KOPT-K1 (cell line): ENCODE measurements around the gene IL18RAP.

Source experiments
- H3K27ac ChIP-seq: fragments of 200-600 bp; sonication (generic); 2 replicates; pipeline ENCODE4 v1.5.1; 2016; ENCODE audit warnings: antibody characterized with exemption, mild to moderate bottlenecking, low read depth, low read length; ENCODE audit not compliant: poor library complexity, severe bottlenecking
- H3K36me3 ChIP-seq: fragments of 200-600 bp; sonication (generic); 2 replicates; pipeline ENCODE4 v1.5.1; 2017; ENCODE audit warnings: antibody characterized with exemption, mild to moderate bottlenecking, low read length, moderate library complexity; ENCODE audit not compliant: insufficient read depth
- H3K9me3 ChIP-seq: fragments of 200-600 bp; sonication (generic); 2 replicates; pipeline ENCODE4 v1.5.1; 2017; ENCODE audit warnings: antibody characterized with exemption, low read length, mild to moderate bottlenecking; ENCODE audit not compliant: insufficient read depth, poor library complexity, severe bottlenecking

IL18RAP gene, protein sequence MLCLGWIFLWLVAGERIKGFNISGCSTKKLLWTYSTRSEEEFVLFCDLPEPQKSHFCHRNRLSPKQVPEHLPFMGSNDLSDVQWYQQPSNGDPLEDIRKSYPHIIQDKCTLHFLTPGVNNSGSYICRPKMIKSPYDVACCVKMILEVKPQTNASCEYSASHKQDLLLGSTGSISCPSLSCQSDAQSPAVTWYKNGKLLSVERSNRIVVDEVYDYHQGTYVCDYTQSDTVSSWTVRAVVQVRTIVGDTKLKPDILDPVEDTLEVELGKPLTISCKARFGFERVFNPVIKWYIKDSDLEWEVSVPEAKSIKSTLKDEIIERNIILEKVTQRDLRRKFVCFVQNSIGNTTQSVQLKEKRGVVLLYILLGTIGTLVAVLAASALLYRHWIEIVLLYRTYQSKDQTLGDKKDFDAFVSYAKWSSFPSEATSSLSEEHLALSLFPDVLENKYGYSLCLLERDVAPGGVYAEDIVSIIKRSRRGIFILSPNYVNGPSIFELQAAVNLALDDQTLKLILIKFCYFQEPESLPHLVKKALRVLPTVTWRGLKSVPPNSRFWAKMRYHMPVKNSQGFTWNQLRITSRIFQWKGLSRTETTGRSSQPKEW

DNA sequence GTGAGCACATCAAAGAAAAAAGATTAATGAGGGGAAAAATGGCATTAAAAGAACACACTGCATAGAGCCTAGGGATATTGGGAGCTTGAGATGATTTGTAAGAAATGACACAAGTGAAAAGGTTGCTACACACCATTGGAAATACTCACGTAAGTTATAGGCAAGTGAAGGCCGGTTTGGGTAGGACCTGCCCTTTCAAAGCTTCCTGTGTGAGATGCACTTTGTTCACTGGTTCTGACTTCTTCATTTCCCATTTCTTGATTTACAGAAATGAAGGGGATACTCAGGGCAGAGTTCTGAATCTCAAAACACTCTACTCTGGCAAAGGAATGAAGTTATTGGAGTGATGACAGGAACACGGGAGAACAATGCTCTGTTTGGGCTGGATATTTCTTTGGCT, at the start of gene IL18RAP:
Gene IL18RAP (plus strand): TSS at position 251 of the 400 bp plus-strand sequence. CDS start 118 bp downstream, at position 369.
- no peaks in the 10 kb centered on the region for H3K9me3 ChIP-seq
- no peak within 1 kb of the TSS for H3K27ac ChIP-seq
- H3K36me3 ChIP-seq: no peaks in the 10 kb centered on the region

DNA sequence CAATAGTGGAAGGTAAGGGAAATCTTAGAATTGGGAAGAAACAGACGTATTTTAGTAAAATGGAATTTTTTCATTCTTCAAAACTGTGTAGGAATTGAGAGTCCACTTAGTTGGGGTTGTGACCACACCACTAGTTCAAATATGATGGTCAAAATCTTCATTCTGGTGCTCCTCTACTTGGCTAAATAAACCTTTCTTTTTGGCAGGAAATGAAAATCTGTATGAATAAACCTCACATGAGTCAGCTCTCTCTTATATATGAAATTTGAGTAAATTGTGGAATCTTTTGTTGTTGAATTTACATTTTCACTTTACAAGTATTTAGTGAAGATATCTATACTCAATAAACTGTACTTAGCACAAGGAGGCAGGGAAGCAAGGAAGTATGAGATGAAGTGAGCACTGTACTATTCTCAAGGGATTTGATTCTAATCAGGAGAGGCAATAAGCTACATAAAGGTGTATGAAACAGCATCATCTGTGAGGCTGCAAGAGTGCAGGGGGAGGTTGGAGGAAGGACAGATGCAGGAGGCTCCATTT, 46.8 kb upstream of the IL18RAP start:
- Histone ChIP-seq H3K36me3 (no peaks in the 10 kb centered on the region), H3K9me3 (no peaks in the 10 kb centered on the region), H3K27ac (no peak overlapping the region)

DNA sequence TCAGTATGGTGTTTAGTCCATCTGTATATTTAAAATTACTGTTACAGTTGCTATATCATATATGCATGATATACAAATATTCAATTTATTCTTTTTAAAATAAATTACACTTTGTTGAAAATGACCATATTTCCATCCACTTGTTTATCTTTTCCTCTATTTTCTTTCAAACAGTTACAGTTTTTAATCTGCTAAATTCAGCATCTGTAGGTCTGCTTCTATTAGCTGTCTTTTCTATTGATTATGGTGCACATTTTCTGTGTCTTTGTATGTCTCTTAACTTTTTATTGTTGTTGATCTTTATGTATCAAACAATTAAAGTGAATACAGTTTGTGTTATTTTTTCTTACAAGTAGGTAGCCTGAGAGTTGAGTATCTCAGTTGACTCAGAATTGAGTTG, 39.2 kb upstream of the IL18RAP start:
- Histone ChIP-seq H3K27ac (no peak overlapping the region), H3K9me3 (peaks cover 22% of the 10 kb centered on the region), H3K36me3 (no peaks in the 10 kb centered on the region)

DNA sequence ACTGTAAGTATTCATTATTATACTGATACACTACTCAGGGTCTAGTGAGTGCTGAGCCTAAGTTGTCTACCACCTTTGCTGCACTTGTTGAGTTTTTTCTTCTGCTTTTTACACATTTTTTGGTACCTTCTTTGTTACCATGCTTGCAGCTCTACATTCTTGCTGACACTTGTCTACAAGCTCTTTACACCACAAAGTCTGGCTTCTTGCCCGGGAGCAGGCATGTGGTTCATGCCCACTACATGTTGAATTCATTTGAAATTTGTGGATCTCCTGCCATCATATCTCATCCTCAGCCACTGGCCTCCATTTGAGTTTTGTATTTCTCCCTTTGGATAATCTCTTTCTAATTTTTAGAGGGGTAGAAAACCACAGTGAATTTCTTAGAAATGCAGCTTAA, 37.4 kb upstream of the IL18RAP start:
- H3K9me3 ChIP-seq: peaks cover 22% of the 10 kb centered on the region
- no peak overlapping the region for H3K27ac ChIP-seq
- H3K36me3 ChIP-seq: no peaks in the 10 kb centered on the region

DNA sequence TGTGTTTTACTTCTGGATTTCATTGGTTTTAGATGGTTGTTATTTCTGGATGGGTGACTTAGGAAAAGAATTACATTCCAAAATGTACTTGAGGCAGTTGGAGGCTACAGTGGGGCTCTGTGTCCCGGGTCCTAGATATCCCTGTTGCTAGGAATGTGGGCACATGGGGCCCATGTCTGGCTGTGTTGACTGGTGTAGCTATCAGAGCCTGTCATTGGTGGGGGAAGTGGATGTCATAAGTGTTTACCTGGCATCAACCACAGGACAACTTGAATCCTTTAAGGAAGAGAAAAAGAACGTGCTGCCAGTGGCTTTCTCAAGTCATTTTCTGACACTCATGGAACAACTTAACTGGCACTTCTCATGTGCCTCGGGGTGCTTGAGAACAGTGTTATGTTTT, 37.0 kb upstream of the IL18RAP start:
- H3K36me3 ChIP-seq: no peaks in the 10 kb centered on the region
- H3K9me3 ChIP-seq: peaks cover 22% of the 10 kb centered on the region
- H3K27ac ChIP-seq: no peak overlapping the region

DNA sequence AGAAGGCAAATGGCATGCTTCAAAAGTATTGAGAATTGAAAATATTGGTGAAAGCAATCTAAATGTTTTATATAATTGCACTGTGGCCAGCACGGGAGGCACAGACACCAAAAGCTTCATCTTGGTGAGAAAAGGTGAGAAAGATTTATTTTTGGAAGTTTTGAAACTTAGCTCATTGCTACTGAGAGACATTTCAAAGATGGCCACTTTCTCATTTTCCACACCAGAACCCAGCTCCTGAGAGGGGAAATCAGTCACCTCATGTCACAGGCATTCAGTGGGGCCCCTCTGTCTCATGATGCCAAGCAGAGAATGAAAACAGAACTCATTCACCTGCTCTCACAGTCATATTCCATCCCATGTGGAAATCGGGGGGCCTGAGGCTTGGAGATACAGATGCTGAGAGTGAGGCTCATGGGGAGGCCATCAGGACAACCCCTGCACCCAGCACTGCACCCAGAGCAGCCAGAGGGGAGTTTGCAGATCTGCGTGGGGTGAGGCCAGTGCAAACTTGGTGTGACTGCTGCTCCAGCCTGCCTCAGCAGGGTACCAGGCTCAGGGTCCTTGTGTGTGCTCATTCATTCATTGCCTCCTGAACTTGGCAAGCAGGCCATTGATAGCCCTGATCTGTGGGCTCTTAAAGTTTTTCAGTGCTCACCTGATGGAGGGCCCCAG, 36.0 kb upstream of the IL18RAP start:
- Histone ChIP-seq H3K27ac (no peak overlapping the region), H3K36me3 (no peaks in the 10 kb centered on the region), H3K9me3 (peaks cover 22% of the 10 kb centered on the region)

DNA sequence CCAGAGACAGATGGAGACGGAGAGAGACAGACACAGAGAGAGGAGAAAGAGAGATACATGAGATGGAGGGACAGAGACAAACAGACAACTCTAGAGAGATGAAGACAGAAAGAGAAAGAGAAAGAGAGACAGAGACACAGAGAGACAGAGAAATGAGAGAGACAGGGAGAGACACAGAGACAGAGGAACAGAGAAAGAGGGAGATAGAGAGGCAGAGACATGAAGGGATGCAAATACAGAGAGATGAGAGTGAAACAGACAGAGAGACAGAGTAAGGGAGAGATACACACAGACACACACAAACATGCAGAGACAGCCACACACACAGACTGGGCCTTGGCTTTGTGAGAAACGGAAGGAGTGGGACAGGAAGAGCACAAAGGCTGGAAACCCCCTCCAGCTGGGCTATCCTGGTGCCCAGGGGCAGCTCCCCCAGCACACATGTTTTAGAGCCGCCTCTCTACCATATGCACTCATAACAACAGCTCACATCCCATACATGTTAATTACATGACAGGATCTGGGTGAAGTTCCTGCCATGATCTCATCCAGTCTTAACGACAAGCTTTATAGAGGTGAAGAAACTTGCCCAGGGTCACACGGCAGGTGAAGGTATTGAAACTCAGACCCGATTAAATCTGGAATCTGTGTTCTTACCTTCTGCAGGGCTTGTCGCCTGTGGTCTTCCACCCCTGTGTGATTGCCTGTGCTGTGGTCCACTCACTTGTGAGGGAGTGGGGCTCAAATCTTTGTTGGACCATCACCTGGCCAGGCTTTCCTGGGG, 35.0 kb upstream of the IL18RAP start:
- Histone ChIP-seq H3K9me3 (peaks cover 21% of the 10 kb centered on the region), H3K27ac (no peak overlapping the region), H3K36me3 (no peaks in the 10 kb centered on the region)

DNA sequence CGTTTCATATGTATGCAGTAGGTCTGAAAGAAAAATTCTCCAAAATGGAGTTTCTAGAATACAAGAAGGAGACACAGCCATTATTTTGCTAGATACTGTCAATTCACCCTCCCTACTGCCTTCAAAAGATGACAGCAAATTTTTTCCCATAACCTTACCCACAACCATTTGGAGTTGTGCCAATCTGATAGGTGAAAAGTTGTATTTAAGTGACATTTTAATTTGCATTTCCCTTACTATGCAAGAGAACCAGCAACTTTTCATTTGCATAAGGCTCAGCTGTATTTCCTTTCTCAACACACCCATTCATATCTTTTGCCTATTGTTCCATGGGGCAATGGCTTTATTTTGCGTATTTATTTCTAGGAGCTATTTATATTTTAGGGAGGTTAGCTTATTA, 31.4 kb upstream of the IL18RAP start:
- H3K9me3 ChIP-seq: no peaks in the 10 kb centered on the region
- H3K36me3 ChIP-seq: no peaks in the 10 kb centered on the region
- no peak overlapping the region for H3K27ac ChIP-seq

DNA sequence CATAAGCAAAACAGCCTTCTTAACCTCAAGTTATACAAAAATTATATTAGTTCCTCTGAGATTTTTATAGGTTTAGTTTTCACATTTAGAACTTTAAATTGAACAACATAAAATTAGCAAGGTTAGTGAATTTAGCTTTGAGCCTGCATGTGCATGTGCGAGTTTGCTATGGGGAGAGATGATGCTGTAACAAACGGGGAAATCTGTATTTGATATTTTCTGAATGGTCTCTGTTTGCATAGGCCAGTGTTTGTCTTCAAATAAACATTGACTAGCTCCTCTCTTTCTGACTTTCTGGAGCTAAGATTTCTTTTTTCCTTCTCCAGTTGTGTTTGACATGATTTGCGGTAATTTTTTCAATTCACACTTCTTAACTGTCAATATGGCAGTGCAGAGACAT, 30.9 kb upstream of the IL18RAP start:
- H3K27ac ChIP-seq: no peak overlapping the region
- no peaks in the 10 kb centered on the region for H3K9me3 ChIP-seq
- H3K36me3 ChIP-seq: no peaks in the 10 kb centered on the region

DNA sequence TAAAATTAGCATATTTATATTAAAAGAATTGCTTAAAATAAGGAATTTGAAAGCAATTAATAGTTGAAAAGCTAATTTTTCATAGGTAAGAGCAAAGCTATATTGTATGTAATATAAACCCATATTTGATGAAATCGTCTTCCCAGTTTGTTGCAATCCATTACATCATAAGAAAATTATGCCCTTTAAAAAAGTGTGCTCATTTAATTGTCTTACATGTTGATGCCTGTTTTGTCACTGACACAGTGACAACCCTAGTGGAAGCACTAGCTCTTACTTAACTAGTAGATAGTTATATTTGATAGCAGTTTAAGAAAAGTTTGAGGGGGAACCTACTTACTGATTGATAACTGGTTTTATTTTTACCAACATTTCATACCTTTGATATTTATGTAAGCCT, 30.0 kb upstream of the IL18RAP start:
- H3K9me3 ChIP-seq: no peaks in the 10 kb centered on the region
- no peak overlapping the region for H3K27ac ChIP-seq
- no peaks in the 10 kb centered on the region for H3K36me3 ChIP-seq

DNA sequence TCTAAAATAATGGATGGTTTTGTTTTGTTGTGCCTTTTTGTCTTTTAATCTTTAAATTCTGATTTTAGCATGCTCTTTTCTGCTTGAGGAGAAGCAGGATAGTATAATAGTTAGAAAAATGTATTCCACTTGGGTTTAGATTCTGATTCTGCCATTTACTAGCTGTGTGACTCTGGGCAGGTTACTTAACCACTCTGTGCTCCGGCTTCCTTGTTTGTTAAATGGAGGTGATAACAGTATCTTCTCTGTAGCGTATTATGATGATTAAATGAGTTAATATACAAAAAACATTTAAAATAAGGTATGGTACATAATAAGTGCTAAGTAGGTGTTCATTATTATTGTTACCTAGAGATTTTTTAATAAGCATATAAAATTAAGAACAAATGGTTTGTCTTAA, 26.9 kb upstream of the IL18RAP start:
- Histone ChIP-seq H3K36me3 (no peaks in the 10 kb centered on the region), H3K9me3 (no peaks in the 10 kb centered on the region), H3K27ac (no peak overlapping the region)

DNA sequence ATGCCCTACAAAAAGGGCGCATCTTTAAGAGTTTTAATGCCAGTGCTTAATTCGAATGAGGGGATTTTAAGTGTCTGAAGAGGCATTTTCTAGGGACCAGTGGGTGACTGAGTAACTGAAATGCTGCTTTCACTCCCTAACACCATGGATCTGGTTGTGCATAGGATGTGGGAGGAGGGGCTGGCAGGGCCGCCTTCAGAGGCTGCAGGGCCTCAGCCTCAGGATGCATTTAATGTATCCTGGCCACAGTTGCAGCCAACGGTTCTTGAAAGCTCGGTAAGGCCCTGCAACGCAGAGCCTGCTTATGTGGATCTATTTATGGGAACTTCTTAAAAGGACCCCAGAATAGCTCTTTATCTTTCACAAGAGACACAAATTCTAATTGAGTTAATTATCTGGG, 25.8 kb upstream of the IL18RAP start:
- Histone ChIP-seq H3K9me3 (no peaks in the 10 kb centered on the region), H3K27ac (no peak overlapping the region), H3K36me3 (no peaks in the 10 kb centered on the region)

DNA sequence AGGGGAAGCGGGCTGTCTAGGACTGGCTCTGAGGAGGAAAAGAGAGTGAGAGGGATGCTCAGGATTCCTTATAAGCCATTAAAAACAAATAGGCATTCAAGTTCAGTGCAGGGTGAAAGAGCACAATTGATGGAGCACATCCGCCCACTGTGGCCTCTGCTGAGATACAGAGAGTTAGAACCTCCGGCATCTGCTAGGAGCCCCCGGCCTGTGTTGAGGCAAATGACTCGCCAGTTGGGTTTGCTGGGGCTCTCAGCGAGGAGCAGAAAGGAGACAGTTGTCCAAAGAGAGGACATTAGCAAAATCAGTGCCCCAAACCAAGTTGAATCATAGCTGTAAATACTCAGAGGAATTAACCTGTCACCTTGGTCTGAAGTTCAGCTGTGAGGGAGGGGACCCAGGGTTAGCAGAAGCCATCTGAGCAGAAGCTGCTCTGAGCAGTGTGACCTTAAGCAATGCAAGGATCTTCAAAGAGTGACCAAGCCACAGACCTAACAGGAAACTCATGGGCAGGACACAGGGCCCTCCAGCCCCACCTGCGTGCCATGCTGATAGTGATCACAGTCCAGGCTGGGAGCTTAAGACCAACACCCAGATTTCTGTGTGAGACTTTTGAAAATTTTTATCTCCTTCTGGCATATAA, 23.3 kb upstream of the IL18RAP start:
- Histone ChIP-seq H3K9me3 (no peaks in the 10 kb centered on the region), H3K27ac (no peak overlapping the region), H3K36me3 (no peaks in the 10 kb centered on the region)

DNA sequence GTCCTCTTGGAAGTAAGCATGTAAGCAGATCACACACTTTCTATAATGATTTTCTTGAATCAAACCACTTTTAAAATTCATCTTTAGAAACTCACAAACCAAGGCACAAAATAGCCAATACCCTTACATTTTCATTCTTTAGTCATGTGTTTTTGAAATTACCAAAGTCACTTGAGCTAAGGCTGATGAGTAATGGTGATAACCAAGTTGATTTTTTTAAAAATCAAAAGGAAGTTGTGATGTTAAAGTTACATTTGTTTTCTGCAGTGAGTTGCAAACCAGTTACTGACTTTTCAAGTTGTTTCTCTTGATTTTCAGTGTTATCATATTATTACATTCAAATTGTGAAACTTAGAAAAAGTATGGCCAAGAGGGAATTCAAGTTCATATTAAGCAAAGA, 21.5 kb upstream of the IL18RAP start:
- Histone ChIP-seq H3K27ac (no peak overlapping the region), H3K9me3 (no peaks in the 10 kb centered on the region), H3K36me3 (no peaks in the 10 kb centered on the region)
